GM21423 (cell line): Measurements from ENCODE around the gene MAP3K5.
"Not testable (repeated sequence)": the region's sequence is repeated elsewhere in the genome, so short reads cannot be mapped to it uniquely, and the experiment has no call there.

Experiments used
- ATAC-seq: cut with Tn5 transposase; IDR thresholded peaks from one replicate; pipeline ENCODE4 v1.9.1; 2021; ENCODE audit warnings: mild to moderate bottlenecking, moderate library complexity; ENCODE audit not compliant: unreplicated experiment

Gene MAP3K5

DNA sequence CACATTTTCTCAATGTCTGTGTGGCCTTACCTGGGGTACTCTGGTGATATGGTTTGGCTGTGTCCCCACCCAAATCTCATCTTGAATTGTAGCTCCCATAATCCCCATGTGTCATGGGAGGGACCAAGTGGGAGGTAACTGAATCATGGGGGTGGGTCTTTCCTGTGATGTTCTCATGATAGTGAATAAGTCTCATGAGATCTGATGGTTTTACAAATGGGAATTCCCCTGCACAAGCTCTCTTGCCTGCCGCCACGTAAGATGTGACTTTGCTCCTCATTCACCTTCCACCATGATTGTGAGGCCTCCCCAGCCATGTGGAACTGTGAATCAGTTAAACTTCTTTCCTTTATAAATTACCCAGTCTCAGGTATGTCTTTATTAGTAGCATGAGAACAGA, 201.4 kb downstream of the MAP3K5 start:
- ATAC-seq, result not testable (repeated sequence)

DNA sequence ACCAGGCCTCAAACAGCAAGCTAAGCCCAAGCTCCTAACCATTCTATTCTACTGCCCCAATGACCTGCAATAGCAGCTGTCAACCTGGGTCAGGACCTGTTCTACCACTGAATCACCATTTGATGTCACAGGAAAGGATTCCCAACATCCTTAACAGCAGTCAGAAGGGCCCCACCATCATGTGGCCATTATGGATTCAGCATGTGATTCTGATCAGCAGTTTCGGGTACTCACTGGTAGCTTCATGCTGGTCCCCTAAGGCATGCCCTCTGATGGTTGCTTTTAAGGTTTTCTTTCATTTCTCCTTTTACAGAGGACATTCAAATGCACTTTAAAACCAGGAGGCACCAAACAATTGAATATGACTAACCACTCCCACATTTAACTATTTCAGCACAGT, 204.8 kb downstream of the MAP3K5 start:
- ATAC-seq, result no peak

- no peak for ATAC-seq
Measured at GRCh38 chr6:136586295-136586694, 206.0 kb downstream of the MAP3K5 start.

DNA sequence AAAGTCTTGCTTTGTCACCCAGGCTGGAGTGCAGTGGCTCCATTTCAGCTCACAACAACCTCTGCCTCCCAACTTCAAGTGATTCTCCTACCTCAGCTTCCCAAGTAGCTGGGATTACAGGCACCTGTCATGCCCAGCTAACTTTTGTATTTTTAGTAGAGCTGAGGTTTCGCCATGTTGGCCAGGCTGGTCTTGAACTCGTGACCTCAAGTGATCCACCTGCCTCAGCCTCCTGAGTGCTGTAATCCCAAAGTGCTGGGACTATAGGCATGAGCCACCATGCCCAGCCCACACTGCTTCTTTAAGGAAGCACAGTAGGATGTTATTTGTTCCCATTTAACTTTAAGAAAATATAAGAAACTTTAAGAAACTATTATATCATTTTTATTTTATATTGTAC, 206.8 kb downstream of the MAP3K5 start:
- ATAC-seq, result not testable (repeated sequence)

GRCh38 chr6:136584290-136584689, 208.0 kb downstream of the MAP3K5 start:
- ATAC-seq, result not testable (repeated sequence)

DNA sequence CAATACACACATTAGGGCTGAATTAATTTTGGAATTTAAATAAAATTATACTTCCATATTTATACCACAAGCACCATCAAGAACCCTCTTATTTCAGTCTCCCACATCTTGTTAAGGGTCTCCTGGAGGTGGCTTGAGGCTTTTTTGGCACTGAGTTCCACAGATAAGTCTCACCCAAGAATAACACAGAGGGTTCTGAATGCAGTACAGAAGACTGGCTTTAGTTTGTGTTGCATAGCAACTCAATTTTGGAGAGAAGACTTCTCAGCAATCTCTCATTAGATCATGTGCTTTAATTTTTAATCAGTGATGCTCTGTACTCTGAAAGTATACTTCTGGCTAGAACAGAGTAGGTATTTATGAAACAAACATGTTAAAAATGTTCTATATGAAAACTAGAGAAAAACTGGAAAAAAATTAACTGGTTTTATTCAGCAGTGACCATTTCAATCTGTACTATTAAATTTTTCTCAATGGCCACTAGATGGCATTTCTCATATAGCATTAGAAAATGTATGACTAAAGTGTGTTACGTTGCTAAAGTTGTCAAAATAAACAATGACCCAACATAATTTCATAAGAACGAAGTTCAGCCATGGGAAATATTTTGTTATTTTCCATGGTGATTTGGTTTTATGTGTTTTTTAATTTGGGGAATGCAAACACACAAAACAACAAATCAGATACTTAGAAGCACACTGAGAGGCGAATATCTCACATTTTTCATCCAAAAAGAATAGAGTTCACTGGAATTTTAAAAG, 209.4 kb downstream of the MAP3K5 start:
- no peak for ATAC-seq

GRCh38 chr6:136579800-136580199, 212.5 kb downstream of the MAP3K5 start:
- no peak for ATAC-seq

DNA sequence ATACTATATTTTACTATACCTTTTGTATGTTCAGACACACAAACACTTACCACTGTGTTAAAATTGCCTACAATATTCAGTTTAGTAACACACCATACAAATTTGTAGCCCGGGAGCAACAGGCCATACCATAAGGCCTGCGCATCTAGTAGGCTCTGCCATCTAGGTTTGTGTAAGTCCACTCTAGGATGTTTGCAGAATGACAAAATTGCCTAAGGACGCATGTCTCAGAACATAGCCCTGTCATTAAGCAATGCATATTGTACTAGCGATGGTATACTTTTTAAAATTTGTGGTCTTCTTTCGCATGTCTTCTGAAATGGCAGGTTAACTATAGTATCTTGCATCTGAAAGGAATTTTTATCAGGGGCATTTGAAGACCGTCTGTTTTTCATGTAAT, 215.5 kb downstream of the MAP3K5 start:
- no peak for ATAC-seq

DNA sequence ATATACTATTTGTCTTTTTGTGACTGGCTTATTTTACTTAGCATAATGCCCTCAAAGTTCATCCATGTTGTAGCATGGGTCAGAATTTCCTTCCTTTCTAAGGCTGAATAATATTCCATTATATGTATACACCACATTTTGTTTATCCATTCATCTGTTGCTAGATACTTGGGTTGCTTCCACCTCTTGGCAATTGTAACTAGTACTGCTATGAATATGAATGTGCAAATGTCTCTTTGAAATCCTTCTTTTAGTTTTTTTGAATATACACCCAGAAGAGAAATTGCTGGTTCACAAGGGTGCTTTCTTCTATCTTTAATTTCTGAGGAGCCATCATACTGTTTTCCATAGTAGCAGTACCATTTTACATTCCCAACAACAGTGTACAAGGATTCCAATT, 220.8 kb downstream of the MAP3K5 start:
- no peak for ATAC-seq

- no peak for ATAC-seq
Measured at GRCh38 chr6:136571065-136571464, 221.2 kb downstream of the MAP3K5 start.

DNA sequence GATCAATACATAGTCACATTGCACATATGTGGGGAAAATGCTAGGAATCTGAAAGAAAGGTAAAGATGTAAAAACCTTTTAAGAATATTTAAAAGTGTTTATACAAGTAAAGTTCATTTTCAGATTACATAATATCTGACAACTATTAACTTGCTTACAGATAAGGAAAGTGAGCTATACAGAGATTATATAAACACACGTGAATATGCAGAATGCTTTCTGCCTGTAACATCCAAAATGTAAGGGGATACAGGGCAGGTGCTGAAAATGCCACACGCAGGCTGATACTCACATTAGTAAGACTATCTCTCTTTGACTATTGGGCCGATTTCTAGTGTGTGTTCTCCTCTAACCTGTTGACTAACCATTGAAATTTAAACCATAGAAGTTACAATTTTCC, 224.1 kb downstream of the MAP3K5 start:
- no peak for ATAC-seq

GRCh38 chr6:136567688-136568087, 224.6 kb downstream of the MAP3K5 start:
- ATAC-seq, result no peak

DNA sequence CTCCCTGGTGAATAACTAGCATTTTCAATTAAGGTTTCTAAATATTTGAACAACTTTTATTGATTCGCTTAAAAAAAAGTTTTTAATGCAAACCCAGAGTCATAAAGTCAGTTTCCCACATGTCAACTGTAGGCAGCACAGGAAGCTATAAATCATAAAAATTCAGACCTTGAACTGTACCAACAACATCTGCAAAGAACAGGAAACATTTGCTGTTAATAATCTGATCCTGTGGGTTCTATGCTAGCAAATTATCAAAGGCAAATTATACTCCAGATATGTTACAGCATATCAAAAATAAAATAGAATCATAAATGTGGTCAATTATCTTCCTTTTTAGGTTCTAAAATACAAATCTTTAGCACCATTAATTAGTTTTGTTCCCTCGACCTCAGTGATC, 225.4 kb downstream of the MAP3K5 start:
- ATAC-seq, result no peak

DNA sequence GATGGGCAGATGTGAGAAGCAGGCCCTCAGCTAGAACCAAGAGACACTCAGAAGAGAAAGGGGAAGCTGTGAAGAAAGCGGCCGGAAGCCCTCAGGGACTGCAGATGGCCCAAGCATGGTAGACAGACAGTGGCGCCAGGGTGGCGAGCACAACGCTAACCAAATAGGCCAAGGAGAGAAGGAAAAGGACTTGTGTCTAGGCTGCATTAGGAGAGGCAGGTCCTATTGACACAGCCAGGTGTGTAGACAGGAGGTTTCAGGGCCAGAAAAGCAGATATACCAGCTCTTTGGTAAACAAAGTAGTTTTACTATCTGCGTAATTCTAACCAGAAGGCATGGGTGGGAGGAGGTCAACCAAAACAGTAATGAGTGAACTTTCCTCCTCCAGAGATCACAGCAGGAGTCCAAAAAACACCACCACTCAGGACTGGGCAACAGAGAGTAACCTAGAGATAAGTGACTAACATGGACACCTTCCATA, 226.2 kb downstream of the MAP3K5 start:
- ATAC-seq, result no peak

GRCh38 chr6:136564180-136564579, 228.1 kb downstream of the MAP3K5 start:
- no peak for ATAC-seq

DNA sequence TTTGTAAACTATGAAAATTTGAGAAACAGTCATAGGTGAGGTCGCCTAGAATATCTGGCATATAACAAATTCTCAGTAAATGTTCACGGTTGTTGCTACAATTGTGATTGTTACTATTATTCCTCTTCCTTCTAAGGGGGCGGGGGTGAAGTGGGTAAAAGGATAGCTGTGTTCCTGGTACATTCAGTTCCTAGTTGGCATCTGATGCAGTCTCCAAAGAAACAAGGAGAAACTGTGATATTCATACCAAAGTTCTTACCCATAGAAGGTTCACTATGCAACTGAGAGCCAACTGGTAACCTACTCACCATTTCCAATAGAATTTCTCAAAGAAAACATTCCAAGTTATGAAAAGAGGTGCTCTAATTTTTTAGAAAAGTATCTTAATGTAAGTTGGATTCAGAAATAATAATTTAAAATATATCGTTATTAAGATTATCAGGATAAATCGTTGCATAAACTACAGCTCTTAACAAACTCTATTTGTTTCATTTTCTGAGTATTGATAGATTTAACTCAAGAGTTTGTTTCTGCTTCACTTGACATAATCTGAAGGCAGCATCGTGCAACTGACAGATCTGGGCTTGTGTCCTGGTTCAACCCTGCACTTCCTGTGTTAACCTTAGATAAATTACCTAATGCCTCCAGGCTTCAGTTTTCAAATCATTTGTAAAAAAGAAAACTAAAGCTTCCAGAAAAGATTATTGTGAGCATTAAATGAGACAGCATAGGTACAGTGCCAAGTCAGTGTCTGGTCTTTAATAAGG, 228.7 kb downstream of the MAP3K5 start:
- no peak for ATAC-seq

- ATAC-seq, result no peak
Measured at GRCh38 chr6:136562211-136562610, 230.1 kb downstream of the MAP3K5 start.

DNA sequence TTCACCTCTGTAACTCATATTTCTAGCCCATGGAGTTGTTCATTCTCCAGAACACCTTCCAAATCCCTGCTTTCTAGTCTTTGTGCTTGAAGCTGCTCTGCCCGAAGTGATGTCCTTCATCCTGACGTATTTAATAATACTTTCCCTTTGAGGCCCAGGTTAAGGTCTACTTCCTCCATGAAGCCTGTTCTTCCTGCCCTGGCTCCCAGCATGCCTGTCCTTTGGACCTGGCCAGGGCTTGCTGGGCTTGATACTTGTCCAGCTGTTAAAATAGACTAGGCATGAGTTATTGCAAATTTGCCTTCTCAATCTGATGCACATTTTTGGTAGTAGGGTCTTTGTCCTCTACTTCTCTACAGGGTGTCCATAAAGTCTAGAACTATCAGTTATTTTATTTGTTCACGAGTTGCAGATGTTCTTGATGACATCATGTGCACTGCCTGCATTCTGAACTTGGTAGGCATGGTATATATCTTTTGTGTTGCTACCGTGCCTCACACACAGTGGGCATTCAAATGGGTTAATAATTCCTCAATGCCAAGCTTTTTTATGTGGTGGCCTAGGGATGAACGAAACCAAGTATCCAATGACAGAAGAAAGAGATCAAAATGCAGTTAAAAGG, 239.0 kb downstream of the MAP3K5 start:
- no peak for ATAC-seq

DNA sequence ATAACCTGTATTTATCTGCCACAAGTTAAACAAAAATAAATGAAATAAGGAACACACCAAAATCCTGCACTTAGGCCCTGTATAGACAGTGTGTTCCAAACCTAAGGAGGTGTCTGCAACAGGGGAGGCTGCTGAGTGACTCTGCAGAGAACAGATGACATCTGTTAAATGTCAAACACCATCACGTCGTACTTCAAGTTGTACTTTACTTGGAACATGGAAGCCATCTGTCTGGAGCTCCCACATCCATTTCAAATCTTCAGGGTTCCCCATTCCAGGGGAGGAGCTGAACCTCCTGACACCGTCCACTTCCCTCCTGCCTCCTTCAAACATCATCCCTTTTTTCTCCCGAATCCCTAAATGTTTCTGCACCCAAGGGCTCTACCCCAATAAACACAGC, 240.2 kb downstream of the MAP3K5 start:
- ATAC-seq, result no peak

- ATAC-seq, result no peak
Measured at GRCh38 chr6:136551103-136551502, 241.2 kb downstream of the MAP3K5 start.

DNA sequence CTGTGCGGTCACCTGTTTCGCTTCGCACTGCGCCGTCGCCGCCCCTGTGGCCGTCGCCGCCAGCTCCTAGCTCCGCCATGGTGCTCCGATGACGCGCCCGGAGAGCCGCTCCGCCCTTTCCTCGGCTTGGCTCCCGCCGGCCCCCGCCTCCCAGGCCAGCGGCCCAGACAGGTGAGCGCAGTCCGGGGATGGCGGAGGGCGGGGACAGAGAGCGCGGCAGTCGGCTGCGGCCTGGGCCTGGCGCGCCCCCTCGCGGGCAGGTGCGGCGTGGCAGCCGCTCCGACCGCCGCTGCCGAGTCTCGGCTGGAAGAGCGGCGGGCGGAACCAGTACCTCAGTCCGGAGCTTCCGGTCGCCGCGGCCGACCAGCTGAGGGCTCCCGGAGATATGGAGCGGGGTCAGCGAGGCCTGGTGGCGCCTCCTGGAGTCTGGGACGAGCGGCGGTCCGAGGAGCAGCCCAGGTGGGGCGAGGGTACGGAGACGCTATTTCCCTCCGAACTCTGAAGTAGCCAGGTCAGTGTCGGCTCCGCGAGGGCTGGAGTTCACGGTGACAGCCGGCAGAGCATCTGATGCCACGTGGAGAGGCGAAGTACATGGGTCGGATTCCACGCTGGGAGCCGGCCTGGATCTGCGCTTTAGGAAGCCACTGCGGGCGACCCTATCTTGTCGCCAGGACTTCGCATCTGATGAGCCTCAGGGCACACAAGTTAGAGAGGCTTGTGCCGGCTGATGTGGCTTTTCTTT, 241.8 kb downstream of the MAP3K5 start, which contains the start of gene MAP7:
MAP7 (minus strand) TSS at position 93 of the 742 bp plus-strand sequence; CDS start at position 79, 14 bp downstream.
- ATAC-seq, result peak; percentile 67
